HG03342 (cell line): ENCODE measurements around the gene PRKCE.

Source experiments
- ATAC-seq: cut with Tn5 transposase; IDR thresholded peaks from one replicate; pipeline ENCODE4 v1.9.1; 2021; ENCODE audit warnings: mild to moderate bottlenecking, moderate library complexity; ENCODE audit not compliant: unreplicated experiment

Gene PRKCE

DNA sequence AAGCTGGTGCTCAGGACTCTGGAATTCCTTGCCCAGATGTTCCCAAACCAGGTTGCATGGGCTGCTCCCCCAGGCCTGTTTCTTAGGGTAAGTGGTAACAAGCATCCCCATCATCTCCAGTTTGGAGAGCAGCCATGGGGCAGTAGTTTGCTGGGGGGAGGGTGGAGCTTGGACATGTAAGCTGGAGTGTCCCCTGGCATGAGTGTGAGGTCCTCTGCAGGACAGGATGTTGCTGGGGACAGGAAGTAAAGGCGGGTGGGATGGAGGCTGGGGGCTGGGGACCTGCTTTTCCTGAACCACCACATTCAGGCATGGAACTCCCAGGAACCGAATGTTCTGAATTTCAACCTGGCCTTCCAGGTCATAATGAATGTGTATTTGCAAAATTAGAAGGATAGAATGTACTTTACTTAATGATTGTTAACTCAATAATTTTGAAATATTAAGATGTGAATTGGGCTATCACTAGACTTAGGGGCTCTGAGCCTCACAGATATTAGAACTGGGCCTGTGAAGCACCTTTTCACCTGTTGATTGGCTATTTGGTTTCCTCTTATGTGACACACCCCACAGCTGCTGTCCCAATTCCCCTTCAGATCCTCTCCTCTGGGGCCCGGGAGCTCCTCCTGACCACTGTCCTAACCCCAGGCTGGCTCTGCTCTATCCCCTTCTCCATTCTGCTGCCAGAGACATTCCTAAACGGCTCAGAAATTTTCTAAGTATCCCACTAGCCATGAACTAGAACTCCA lies 579.4 kb downstream of the PRKCE start:
- ATAC-seq = no peak

- no peak for ATAC-seq
Measured at GRCh38 chr2:46231721-46232120, 580.2 kb downstream of the PRKCE start.

DNA sequence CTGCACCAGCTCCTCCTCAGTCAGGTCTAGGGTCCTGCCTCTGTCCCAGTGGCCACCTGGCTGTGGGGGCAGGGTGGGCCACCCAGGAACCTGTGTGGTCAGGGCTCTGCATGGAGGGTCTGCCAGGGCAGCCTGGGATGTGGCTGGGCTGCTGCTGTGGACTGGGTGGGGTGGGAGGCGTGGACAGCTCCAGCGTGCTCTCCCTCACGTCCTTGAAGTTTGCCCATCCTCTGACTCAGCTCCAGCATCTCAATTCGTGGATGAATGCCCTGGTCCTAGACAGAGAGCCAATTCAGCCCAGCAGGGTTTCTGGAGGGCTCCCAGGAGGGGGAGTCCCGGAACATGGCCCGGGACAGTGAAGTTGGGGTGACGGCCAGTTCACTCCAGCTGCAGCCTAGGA lies 581.4 kb downstream of the PRKCE start:
- ATAC-seq = no peak

DNA sequence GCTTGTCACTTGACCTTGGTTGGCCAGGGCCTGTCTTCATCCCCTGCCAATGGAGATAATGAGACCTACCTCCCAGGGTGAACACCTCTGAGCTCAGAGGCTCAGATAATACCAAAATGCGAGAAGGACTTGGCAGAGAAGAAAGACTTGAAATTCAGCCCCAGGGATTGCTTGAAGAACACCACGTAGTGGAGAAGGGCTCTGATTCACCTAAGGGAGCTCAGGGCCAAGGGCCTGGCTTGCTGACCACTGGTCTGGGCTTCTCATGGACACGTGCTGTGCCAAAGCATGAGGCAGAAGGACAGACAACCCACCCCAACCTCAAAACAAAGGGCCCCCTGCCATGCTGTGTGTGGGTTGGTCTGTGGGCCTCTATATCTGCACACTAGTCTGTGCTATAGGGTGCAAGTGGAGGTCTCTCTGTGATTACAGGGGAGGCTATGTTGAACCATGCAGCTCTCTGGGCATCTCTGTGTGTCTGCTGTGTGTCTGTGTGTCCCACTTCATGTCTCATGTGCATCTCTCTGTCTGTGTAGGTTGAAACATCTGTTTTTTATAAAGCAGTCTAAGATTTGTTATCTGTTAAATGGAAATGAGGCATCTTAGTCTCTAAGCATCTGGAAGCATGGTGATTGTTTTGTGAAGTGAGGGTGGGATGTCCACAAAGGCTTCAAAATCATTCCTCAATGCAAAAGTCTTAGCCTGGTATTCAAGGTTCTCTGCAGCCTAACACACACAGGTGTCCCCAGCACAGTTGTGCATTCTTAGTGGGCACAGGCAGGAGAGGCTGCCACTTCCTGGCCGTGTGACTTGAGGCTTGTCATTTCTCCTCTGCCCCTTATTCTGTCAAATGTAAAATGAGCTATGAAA lies 584.8 kb downstream of the PRKCE start:
- ATAC-seq = no peak

- ATAC-seq = no peak
Measured at GRCh38 chr2:46236876-46237859, 585.7 kb downstream of the PRKCE start.
